BJ (cell line): ENCODE results near the gene RASGEF1C. TPM values are rescaled to one million over a fixed set of nuclear protein-coding genes. Genes with fewer than 3 reads are reported as not detected.

Source experiments
- CTCF ChIA-PET: fragments of 350-600 bp; formaldehyde crosslinking; extraction: SDS; loops from one replicate; lab custom pipeline; 2021; ENCODE audit warnings: antibody characterized with exemption, inconsistent platforms; lab: Yijun Ruan, JAX
- POLR2A ChIA-PET: fragments of 300-600 bp; sonication (Branson Sonifier 250); formaldehyde crosslinking; extraction: SDS; loops from one replicate; lab custom pipeline; 2021; ENCODE audit warnings: antibody characterized with exemption; lab: Charles Lee
- DNase-seq: peaks from one replicate; pipeline ENCODE4 v3.0.0-alpha.2; 2011; ENCODE audit warnings: low read depth
- H3K27me3 ChIP-seq: 2 replicates; pipeline ENCODE4 v1.6.0; 2011; ENCODE audit warnings: low read length; ENCODE audit not compliant: control insufficient read depth, insufficient read depth
- H3K36me3 ChIP-seq: 2 replicates; pipeline ENCODE4 v1.5.1; 2011; ENCODE audit warnings: low read length; ENCODE audit not compliant: control insufficient read depth, insufficient read depth
- H3K4me3 ChIP-seq: 2 replicates; pipeline ENCODE4 v1.5.1; 2011; ENCODE audit warnings: low read depth, mild to moderate bottlenecking, control low read depth, low read length
- CTCF ChIP-seq: IDR thresholded peaks from 2 replicates; pipeline ENCODE4 v1.5.1; 2011; ENCODE audit warnings: low read depth, mild to moderate bottlenecking, control low read depth, inconsistent platforms, low read length, moderate library complexity; ENCODE audit not compliant: insufficient read depth
- polyA plus RNA-seq: library from polyadenylated mRNA; depleted of rRNA; stranded (reverse); fragments of >200 nt; gene quantifications from 2 replicates; pipeline ENCODE4 v1.2.3, GENCODE V29; 2011

RASGEF1C gene
- polyA plus RNA-seq, 1 experiment: not detected

DNA sequence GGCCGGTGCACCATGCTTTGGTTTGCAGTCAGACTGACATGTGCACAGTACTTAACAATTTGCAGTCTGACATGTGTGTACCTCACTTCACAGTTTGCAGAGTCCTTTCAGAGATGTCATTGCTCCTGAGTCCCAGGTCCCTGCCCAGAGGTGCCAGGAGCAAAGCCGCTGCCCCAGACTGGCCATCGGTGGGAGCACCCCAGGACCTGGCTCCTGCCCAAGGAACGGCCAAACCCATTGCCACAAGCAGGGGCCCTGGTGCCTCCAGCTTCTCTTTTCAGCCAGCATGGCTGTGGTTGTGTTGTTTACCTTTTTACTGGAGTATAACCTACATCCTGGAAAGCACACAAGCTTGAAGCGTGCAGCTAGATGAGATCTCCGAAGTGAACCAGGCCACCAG lies 28.6 kb downstream of the RASGEF1C start:
- no peaks in the 10 kb centered on the region for H3K36me3 ChIP-seq
- no peak overlapping the region for H3K4me3 ChIP-seq
- no peaks in the 10 kb centered on the region for H3K27me3 ChIP-seq
- POLR2A ChIA-PET: no interaction called here
- TF ChIP-seq CTCF: no peak
- CTCF ChIA-PET: interaction anchor here (0.6 kb wide), 1 partner anchor 363 kb away, joined by 3 read pairs; no protein-coding TSS in a partner anchor
- DNase-seq: no peak

DNA sequence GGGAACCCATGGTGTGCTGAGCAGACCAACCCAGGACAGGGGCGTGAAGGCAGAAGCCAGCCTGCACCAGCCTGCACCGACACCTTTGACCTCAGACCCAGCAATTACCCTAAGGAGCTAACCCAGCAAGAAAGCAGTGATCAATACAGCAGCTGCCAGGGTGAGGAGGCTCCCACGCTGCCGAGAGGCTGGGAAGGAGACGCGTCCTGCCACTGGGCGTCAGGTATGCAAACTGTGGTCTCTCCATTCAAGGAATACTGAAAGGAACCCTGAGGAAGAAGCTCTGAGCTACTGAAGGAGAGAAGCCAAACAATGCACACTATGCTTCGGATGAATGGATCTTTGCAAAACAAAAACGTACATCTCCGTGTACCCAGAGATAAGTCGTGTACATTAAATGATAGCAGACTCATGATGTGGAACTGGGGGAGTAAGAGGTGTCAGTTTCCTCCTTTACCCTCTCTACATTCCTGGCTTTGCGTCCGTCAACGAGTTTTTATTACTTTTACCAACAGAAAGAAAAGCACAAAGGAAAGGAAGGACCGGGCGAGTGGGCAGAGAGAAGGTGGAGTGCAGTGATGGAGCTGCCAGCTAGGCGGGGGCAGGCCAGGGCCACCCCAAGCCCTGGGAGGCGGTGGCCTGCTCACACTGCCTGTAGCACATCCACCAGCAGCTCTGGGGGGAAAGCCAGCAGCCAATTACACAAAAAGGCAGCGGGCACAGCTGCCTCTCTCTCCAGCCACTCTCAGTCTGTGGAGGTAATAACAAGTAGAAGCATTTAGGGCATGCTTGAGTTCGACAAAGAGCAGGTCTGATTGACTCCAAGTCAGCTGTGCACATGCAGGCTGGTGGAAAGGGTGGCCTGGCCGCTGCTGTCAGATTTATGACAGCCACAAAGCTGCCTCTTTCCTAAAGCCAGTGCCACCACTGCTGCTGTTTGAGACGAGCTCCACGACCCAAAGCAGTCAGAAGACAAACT lies 29.3 kb downstream of the RASGEF1C start:
- TF ChIP-seq CTCF: no peak
- POLR2A ChIA-PET: no interaction called here
- Histone ChIP-seq H3K4me3 (no peak overlapping the region), H3K36me3 (no peaks in the 10 kb centered on the region), H3K27me3 (no peaks in the 10 kb centered on the region)
- CTCF ChIA-PET: interaction anchor here (0.6 kb wide), 1 partner anchor 364 kb away, joined by 3 read pairs; no protein-coding TSS in a partner anchor
- DNase-seq: no peak

- ChIA-PET POLR2A (no interaction called here), CTCF (interaction anchor here (0.7 kb wide), 1 partner anchor 19 kb away, joined by 3 read pairs; no protein-coding TSS in a partner anchor)
- no peak for TF ChIP-seq CTCF
- Histone ChIP-seq H3K36me3 (no peaks in the 10 kb centered on the region), H3K27me3 (no peaks in the 10 kb centered on the region), H3K4me3 (no peak overlapping the region)
- no peak for DNase-seq
Measured at GRCh38 chr5:180178531-180179441, 30.2 kb downstream of the RASGEF1C start.

GRCh38 chr5:180176191-180176590 lies 32.8 kb downstream of the RASGEF1C start:
- no peak for DNase-seq
- Histone ChIP-seq H3K36me3 (no peaks in the 10 kb centered on the region), H3K27me3 (no peaks in the 10 kb centered on the region), H3K4me3 (no peak overlapping the region)
- ChIA-PET POLR2A (no interaction called here), CTCF (no interaction called here)
- TF ChIP-seq CTCF: no peak

GRCh38 chr5:180175015-180175431 lies 34.0 kb downstream of the RASGEF1C start:
- Histone ChIP-seq H3K4me3 (no peak overlapping the region), H3K27me3 (no peaks in the 10 kb centered on the region), H3K36me3 (no peaks in the 10 kb centered on the region)
- POLR2A ChIA-PET: no interaction called here
- TF ChIP-seq CTCF: no peak
- CTCF ChIA-PET: no interaction called here
- no peak for DNase-seq
